Right lobe of liver (tissue), 6 donors: ENCODE measurements around the gene FGD4. TPM values are rescaled to one million over a fixed set of nuclear protein-coding genes. Genes with fewer than 3 reads are reported as not detected.

Experiments used
- ATAC-seq, 4 donors: fragments of 200-7000 bp; cut with Tn5 transposase; one replicate each; pipeline ENCODE4 v1.9.1; 2020; ENCODE audit warnings: mild to moderate bottlenecking in 4 of 4, moderate library complexity in 4 of 4
- DNase-seq, 3 donors: peaks; one replicate each; pipeline ENCODE4 v3.0.0-alpha.2; 2020
- H3K27ac ChIP-seq, 3 donors: fragments of 200-600 bp; one replicate each; pipeline ENCODE4 v1.8.0; 2022
- H3K27me3 ChIP-seq, 2 donors: fragments of 200-600 bp; one replicate each; pipeline ENCODE4 v1.8.0; 2022
- H3K36me3 ChIP-seq, 4 donors: fragments of 200-600 bp; sonication (generic) in 1 of 4; one replicate each; pipeline versions ENCODE4 v1.5.1 to v1.8.0; 2017 to 2022; ENCODE audit warnings: control low read depth in 1 of 4
- H3K4me1 ChIP-seq, 4 donors: fragments of 200-600 bp; sonication (generic) in 1 of 4; one replicate each; pipeline versions ENCODE4 v1.5.1 to v1.8.0; 2017 to 2022; ENCODE audit warnings: control low read depth in 1 of 4
- H3K4me3 ChIP-seq, 3 donors: fragments of 200-600 bp; one replicate each; pipeline ENCODE4 v1.8.0; 2022
- H3K9me3 ChIP-seq, 4 donors: fragments of 200-600 bp; sonication (generic) in 1 of 4; one replicate each; pipeline versions ENCODE4 v1.5.1 to v1.8.0; 2017 to 2022; ENCODE audit warnings: control low read depth in 1 of 4
- CTCF ChIP-seq, 4 donors: fragments of 200-600 bp in 3 of 4; fragments of 450-650 bp in 1 of 4; IDR thresholded peaks; one replicate each; pipeline versions ENCODE4 v1.5.1 to v1.8.0; 2016 to 2022; ENCODE audit warnings: antibody characterized with exemption in 4 of 4, mild to moderate bottlenecking in 2 of 4
- POLR2A ChIP-seq: fragments of 450-650 bp; IDR thresholded peaks from one replicate; pipeline ENCODE4 v1.6.1; 2017; ENCODE audit warnings: antibody characterized with exemption, mild to moderate bottlenecking
- WGBS: methylation state at CpG from one replicate; pipeline ENCODE4 v1.1.6; 2018; ENCODE audit warnings: low coverage, low lambda C conversion rate; ENCODE audit not compliant: insufficient coverage; ENCODE audit errors: missing lambda C conversion rate; 5-methylcytosine and 5-hydroxymethylcytosine counted together
- intact Hi-C, 2 donors: fragments of 100-400 bp; cut with DNase I; formaldehyde crosslinking; loops; one replicate each; pipeline versions ENCODE4 v1.11.2 to v1.14.1; 2022
- total RNA-seq, 6 experiments: library from RNA; depleted of rRNA in 2 of 6; stranded (reverse); fragments of >200 nt in 2 of 6; fragmentation: NEBNext Ultra II Directional in 3 of 6; extraction: Animal tissue kit (Norgen Biotek cat#: 25700) in 3 of 6; gene quantifications; one replicate each; pipeline versions ENCODE4 v1.1.0 to v1.2.4, GENCODE V29; 2016 to 2023
- donor health status: DM: no; HTN: yes; CAD: no.
- donor health status: DM: no; HTN: no; CAD: no.
- donor health status: DM: no; HTN: no; CAD: no.
- donor health status: DM: no; HTN: yes; CAD: no.
- donor health status: DM: no; HTN: yes; CAD: no.

FGD4 gene
- total RNA-seq, 6 experiments from 2014 or later, result 15.1 to 29.3 (median 20.3) TPM

- DNase-seq, result peak; percentile 35 to 57 (median 48)
- Histone ChIP-seq H3K27ac (no peak overlapping the region), H3K9me3 (no peaks in the 10 kb centered on the region), H3K27me3 (no peaks in the 10 kb centered on the region), H3K4me1 (no peaks in the 10 kb centered on the region), H3K4me3 (peak overlapping the region; percentile 13 to 52 (median 35)), H3K36me3 (no peaks in the 10 kb centered on the region)
- intact Hi-C loops, result no loop called here
- TF ChIP-seq CTCF (IDR thresholded peaks at IDR 0.05) (no peak), POLR2A (no peak)
- peak; percentile 62 to 82 (median 77) for ATAC-seq
- WGBS, result 65% methylated on average over 10 of the region's 47 CpGs
These were observed 8.7 kb upstream of the FGD4 start for GRCh38 chr12:32390572-32391219.

GRCh38 chr12:32395026-32395425 is 4.3 kb upstream of the FGD4 start:
- H3K4me1 ChIP-seq, result peaks cover 0 to 3% (median 0%) of the 10 kb centered on the region in 4 donors
- ATAC-seq (no peak), DNase-seq (no peak)
- intact Hi-C loops, result no loop called here
- no peak for TF ChIP-seq POLR2A
- no peak for TF ChIP-seq CTCF (IDR thresholded peaks at IDR 0.05)
- no peak overlapping the region for H3K27ac ChIP-seq
- H3K9me3 ChIP-seq, result no peaks in the 10 kb centered on the region
- H3K36me3 ChIP-seq, result no peaks in the 10 kb centered on the region
- no peak overlapping the region for H3K4me3 ChIP-seq
- H3K27me3 ChIP-seq, result no peaks in the 10 kb centered on the region

GRCh38 chr12:32397696-32398095 is 1.7 kb upstream of the FGD4 start:
- ATAC-seq, result no peak

GRCh38 chr12:32398181-32398580 is 1.2 kb upstream of the FGD4 start:
- Histone ChIP-seq H3K4me3 (no peak overlapping the region), H3K27ac (no peak overlapping the region), H3K4me1 (peaks cover 0 to 17% (median 0%) of the 10 kb centered on the region in 4 donors), H3K36me3 (no peaks in the 10 kb centered on the region), H3K27me3 (no peaks in the 10 kb centered on the region), H3K9me3 (no peaks in the 10 kb centered on the region)
- TF ChIP-seq CTCF (IDR thresholded peaks at IDR 0.05) (no peak), POLR2A (no peak)
- DNase-seq, result no peak
- no peak for ATAC-seq
- 91% methylated on average over 4 of the region's 4 CpGs for WGBS
- intact Hi-C loops, result no loop called here

More at GRCh38 chr12:32397696-32398095, 1.7 kb upstream of the FGD4 start:
- intact Hi-C loops, result no loop called here
- H3K27me3 ChIP-seq, result no peaks in the 10 kb centered on the region
- no peak overlapping the region for H3K4me3 ChIP-seq
- no peak overlapping the region for H3K27ac ChIP-seq
- 58% methylated on average over 4 of the region's 4 CpGs for WGBS
- H3K4me1 ChIP-seq, result peaks cover 0 to 17% (median 0%) of the 10 kb centered on the region in 4 donors
- TF ChIP-seq POLR2A (no peak), CTCF (IDR thresholded peaks at IDR 0.05) (no peak)
- DNase-seq, result no peak
- H3K36me3 ChIP-seq, result no peaks in the 10 kb centered on the region
- H3K9me3 ChIP-seq, result no peaks in the 10 kb centered on the region
